NCI-H1092 treated with DMSO at 0.1 percent for 48 hours (cell line): ENCODE measurements around the gene NRG2.

Experiments
- DNase-seq: peaks from one replicate; lab custom pipeline; 2025; lab: John Stamatoyannopoulos, UW

The NRG2 gene

GRCh38 chr5:139836469-139837208, 206.5 kb downstream of the NRG2 start:
- DNase-seq = no peak

- no peak for DNase-seq
Observed at GRCh38 chr5:139835656-139836055, 207.4 kb downstream of the NRG2 start.

GRCh38 chr5:139833525-139833924, 209.6 kb downstream of the NRG2 start:
- DNase-seq = no peak

GRCh38 chr5:139831624-139832023, 211.5 kb downstream of the NRG2 start:
- DNase-seq = no peak

- DNase-seq = no peak
Observed at GRCh38 chr5:139829471-139829870, 213.6 kb downstream of the NRG2 start.

GRCh38 chr5:139828207-139828895, 214.7 kb downstream of the NRG2 start:
- no peak for DNase-seq

GRCh38 chr5:139825690-139826089, 217.4 kb downstream of the NRG2 start:
- no peak for DNase-seq

GRCh38 chr5:139823757-139824355, 219.2 kb downstream of the NRG2 start:
- DNase-seq = no peak

GRCh38 chr5:139822553-139823425, 220.3 kb downstream of the NRG2 start:
- DNase-seq = no peak

- no peak for DNase-seq
Observed at GRCh38 chr5:139821806-139822552, 221.1 kb downstream of the NRG2 start.

- DNase-seq = no peak
Observed at GRCh38 chr5:139820606-139821005, 222.5 kb downstream of the NRG2 start.

- DNase-seq = no peak
Observed at GRCh38 chr5:139820130-139820529, 223.0 kb downstream of the NRG2 start.

GRCh38 chr5:139817970-139818369, 225.1 kb downstream of the NRG2 start:
- DNase-seq = no peak

- no peak for DNase-seq
Observed at GRCh38 chr5:139817362-139817761, 225.7 kb downstream of the NRG2 start.

- no peak for DNase-seq
Observed at GRCh38 chr5:139816566-139816965, 226.5 kb downstream of the NRG2 start.

- DNase-seq = no peak
Observed at GRCh38 chr5:139814704-139815280, 228.3 kb downstream of the NRG2 start.

GRCh38 chr5:139814191-139814601, 228.9 kb downstream of the NRG2 start:
- DNase-seq = no peak

GRCh38 chr5:139812836-139813805, 230.0 kb downstream of the NRG2 start:
- DNase-seq = no peak

GRCh38 chr5:139812323-139812722, 230.8 kb downstream of the NRG2 start:
- no peak for DNase-seq

- DNase-seq = no peak
Observed at GRCh38 chr5:139811274-139811607, 231.9 kb downstream of the NRG2 start.
